H1 (cell line): Measurements from ENCODE around the gene TMEM163. TPM values are rescaled to one million over a fixed set of nuclear protein-coding genes. Genes with fewer than 3 reads are reported as not detected.

Experiments
- CTCF ChIA-PET: fragments of 300-600 bp; sonication (Branson Sonifier 250); formaldehyde crosslinking; loops from one replicate; lab custom pipeline; 2021; ENCODE audit not compliant: partially characterized antibody; lab: Charles Lee
- POLR2A ChIA-PET: fragments of 300-600 bp; sonication (Branson Sonifier 250); formaldehyde crosslinking; loops from one replicate; lab custom pipeline; 2021; ENCODE audit warnings: inconsistent platforms; ENCODE audit not compliant: partially characterized antibody; lab: Charles Lee
- DNase-seq, 2 experiments: peaks; one replicate each; pipeline versions ENCODE4 v3.0.0 to v3.0.0-alpha.2; 2010 to 2022; ENCODE audit warnings: low spot score in 2 of 2, low read depth in 1 of 2, mixed read lengths in 1 of 2
- FAIRE-seq: peaks from 2 replicates; lab custom pipeline; 2011; peaks lifted over from hg19 to GRCh38; lab: Jason Lieb, UNC
- H2AFZ ChIP-seq: 2 replicates; pipeline ENCODE4 v1.8.1; 2012; ENCODE audit warnings: low read length, inconsistent platforms
- H2AK5ac ChIP-seq: 2 replicates; pipeline ENCODE4 v1.6.1; 2013; ENCODE audit warnings: low read depth, low read length
- H2BK120ac ChIP-seq: replicated peaks from 2 replicates; pipeline ENCODE3; 2013; ENCODE audit warnings: low read depth, low read length, inconsistent platforms
- H2BK12ac ChIP-seq: 2 replicates; pipeline ENCODE4 v1.6.1; 2013; ENCODE audit warnings: low read depth, low read length
- H2BK15ac ChIP-seq: 2 replicates; pipeline ENCODE4 v1.6.1; 2013; ENCODE audit warnings: low read length
- H2BK20ac ChIP-seq: 2 replicates; pipeline ENCODE4 v1.6.1; 2013; ENCODE audit warnings: low read length
- H2BK5ac ChIP-seq: 2 replicates; pipeline ENCODE4 v1.6.1; 2013; ENCODE audit warnings: low read depth, low read length
- H3K14ac ChIP-seq: 2 replicates; pipeline ENCODE4 v1.6.1; 2013; ENCODE audit warnings: inconsistent platforms; ENCODE audit not compliant: insufficient read length
- H3K18ac ChIP-seq: 2 replicates; pipeline ENCODE4 v1.6.1; 2013; ENCODE audit warnings: low read length; ENCODE audit errors: extremely low read depth
- H3K23ac ChIP-seq: 2 replicates; pipeline ENCODE4 v1.6.1; 2013; ENCODE audit warnings: inconsistent platforms; ENCODE audit not compliant: insufficient read length
- H3K23me2 ChIP-seq: 2 replicates; pipeline ENCODE4 v1.6.1; 2013; ENCODE audit warnings: low read depth, low read length
- H3K27ac ChIP-seq: 2 replicates; pipeline ENCODE4 v1.6.1; 2011; ENCODE audit warnings: low read depth, low read length, inconsistent platforms
- H3K27me3 ChIP-seq, 4 experiments: replicated peaks in 1 of 4; 1 replicate in 1 of 4; 2 replicates in 3 of 4; pipeline versions ENCODE4 v1.6.1 to v1.8.1; 2011 to 2013; ENCODE audit warnings: low read length in 3 of 4, mild to moderate bottlenecking in 3 of 4, inconsistent platforms in 2 of 4, mixed read lengths in 2 of 4, moderate library complexity in 1 of 4; ENCODE audit not compliant: control insufficient read depth in 3 of 4, insufficient read depth in 3 of 4; ENCODE audit errors: extremely low read depth in 1 of 4
- H3K36me3 ChIP-seq, 4 experiments: 2 replicates each; pipeline versions ENCODE4 v1.6.1 to v1.8.1; 2011 to 2013; ENCODE audit warnings: mild to moderate bottlenecking in 4 of 4, low read length in 3 of 4, moderate library complexity in 2 of 4, control low read depth in 1 of 4, inconsistent platforms in 1 of 4; ENCODE audit not compliant: insufficient read depth in 4 of 4, control insufficient read depth in 2 of 4
- H3K4ac ChIP-seq: replicated peaks from 2 replicates; pipeline ENCODE3; 2013; ENCODE audit warnings: low read length, low read depth, mixed read lengths, inconsistent platforms; ENCODE audit not compliant: insufficient read length
- H3K4me1 ChIP-seq, 4 experiments: replicated peaks in 1 of 4; 1 replicate in 1 of 4; 2 replicates in 3 of 4; pipeline versions ENCODE4 v1.6.1 to v1.8.1; 2011 to 2013; ENCODE audit warnings: low read length in 3 of 4, inconsistent platforms in 2 of 4, mixed read lengths in 1 of 4; ENCODE audit not compliant: insufficient read depth in 4 of 4, control insufficient read depth in 3 of 4
- H3K4me2 ChIP-seq, 2 experiments: 2 replicates each; pipeline versions ENCODE4 v1.6.1 to v1.8.1; 2011 to 2013; ENCODE audit warnings: low read depth in 2 of 2, low read length in 2 of 2, control low read depth in 1 of 2, inconsistent platforms in 1 of 2, mild to moderate bottlenecking in 1 of 2; ENCODE audit not compliant: insufficient read depth in 1 of 2
- H3K4me3 ChIP-seq, 4 experiments: fragments of 200-600, 300-600 bp in 1 of 4; sonication (generic), shearing (Covaris generic), sonication (Bioruptor Twin) in 1 of 4; 2 replicates each; pipeline versions ENCODE4 v1.5.1 to v1.8.1; 2011 to 2016; ENCODE audit warnings: low read length in 4 of 4, low read depth in 3 of 4, control low read depth in 2 of 4, inconsistent platforms in 2 of 4, mild to moderate bottlenecking in 2 of 4, mixed read lengths in 1 of 4, moderate library complexity in 1 of 4; ENCODE audit not compliant: insufficient read depth in 2 of 4; ENCODE audit errors: extremely low read depth in 1 of 4
- H3K56ac ChIP-seq: replicated peaks from 2 replicates; pipeline ENCODE3; 2013; ENCODE audit warnings: low read depth, mild to moderate bottlenecking, mixed read lengths, low read length, inconsistent platforms; ENCODE audit not compliant: insufficient read length
- H3K79me1 ChIP-seq: 2 replicates; pipeline ENCODE4 v1.6.1; 2013; ENCODE audit warnings: low read depth, low read length, control low read depth
- H3K79me2 ChIP-seq, 2 experiments: 2 replicates each; pipeline versions ENCODE4 v1.6.1 to v1.8.1; 2012 to 2013; ENCODE audit warnings: low read length in 2 of 2, mild to moderate bottlenecking in 2 of 2, inconsistent platforms in 1 of 2; ENCODE audit not compliant: insufficient read depth in 2 of 2, control insufficient read depth in 1 of 2
- H3K9ac ChIP-seq, 4 experiments: replicated peaks in 1 of 4; 1 replicate in 1 of 4; 2 replicates in 3 of 4; pipeline versions ENCODE4 v1.6.1 to v1.8.1; 2011 to 2013; ENCODE audit warnings: low read depth in 3 of 4, low read length in 3 of 4, control low read depth in 2 of 4, mild to moderate bottlenecking in 2 of 4, moderate library complexity in 2 of 4, inconsistent platforms in 1 of 4; ENCODE audit errors: extremely low read depth in 1 of 4
- H3K9me3 ChIP-seq, 2 experiments: 2 replicates each; pipeline versions ENCODE4 v1.6.1 to v1.8.1; 2012 to 2013; ENCODE audit warnings: mild to moderate bottlenecking in 2 of 2, moderate library complexity in 2 of 2, control low read depth in 1 of 2, inconsistent platforms in 1 of 2, low read depth in 1 of 2, low read length in 1 of 2, mixed read lengths in 1 of 2; ENCODE audit not compliant: insufficient read depth in 2 of 2
- H4K20me1 ChIP-seq, 2 experiments: replicated peaks in 1 of 2; 2 replicates each; pipeline versions ENCODE3 to v1.8.1; 2011 to 2013; ENCODE audit warnings: inconsistent platforms in 2 of 2, low read length in 2 of 2, mild to moderate bottlenecking in 1 of 2; ENCODE audit not compliant: insufficient read depth in 2 of 2, control insufficient read depth in 1 of 2
- H4K5ac ChIP-seq: 2 replicates; pipeline ENCODE4 v1.6.1; 2013; ENCODE audit warnings: low read length, low read depth, mixed read lengths, inconsistent platforms; ENCODE audit not compliant: insufficient read length
- H4K8ac ChIP-seq: 2 replicates; pipeline ENCODE4 v1.8.0; 2013; ENCODE audit warnings: mild to moderate bottlenecking, moderate library complexity, low read length, inconsistent platforms; ENCODE audit not compliant: insufficient read depth; ENCODE audit errors: extremely low read depth
- H4K91ac ChIP-seq: replicated peaks from 2 replicates; pipeline ENCODE3; 2013; ENCODE audit warnings: low read length, mixed read lengths, inconsistent platforms; ENCODE audit not compliant: insufficient read length
- CBX5 ChIP-seq: fragments of 300-800, 300-1000 bp; sonication (generic); IDR thresholded peaks from 2 replicates; pipeline ENCODE4 v1.7.1; 2016; ENCODE audit warnings: antibody characterized with exemption, low read length, low read depth
- CHD2 ChIP-seq: IDR thresholded peaks from 2 replicates; pipeline ENCODE4 v1.6.1; 2012; ENCODE audit warnings: low read length, improper control_type of control experiment
- E2F6 ChIP-seq: IDR thresholded peaks from 2 replicates; pipeline ENCODE4 v1.6.1; 2012; ENCODE audit warnings: inconsistent platforms
- FOSL1 ChIP-seq: IDR thresholded peaks from 2 replicates; pipeline ENCODE4 v1.6.1; 2011; ENCODE audit warnings: mild to moderate bottlenecking, low read depth, low read length, moderate library complexity; ENCODE audit not compliant: insufficient read depth
- HDAC6 ChIP-seq: IDR thresholded peaks from one replicate; pipeline ENCODE4 v1.7.1; 2012; ENCODE audit warnings: low read depth, mild to moderate bottlenecking, inconsistent platforms, low read length, moderate library complexity
- KDM1A ChIP-seq: fragments of 200-600, 300-600 bp; sonication (generic); IDR thresholded peaks from 2 replicates; pipeline ENCODE4 v1.7.1; 2016; ENCODE audit warnings: mild to moderate bottlenecking, low read length, borderline replicate concordance
- KDM4A ChIP-seq: IDR thresholded peaks from one replicate; pipeline ENCODE4 v1.7.1; 2012; ENCODE audit warnings: low read depth, mild to moderate bottlenecking, moderate library complexity, low read length, inconsistent platforms; ENCODE audit not compliant: severe bottlenecking
- NANOG ChIP-seq: IDR thresholded peaks from 2 replicates; pipeline ENCODE4 v1.6.1; 2011; ENCODE audit warnings: low read length, low read depth, mild to moderate bottlenecking, inconsistent platforms; ENCODE audit not compliant: insufficient read depth, poor library complexity, severe bottlenecking
- RBBP5 ChIP-seq: IDR thresholded peaks from 2 replicates; pipeline ENCODE4 v1.7.1; 2012; ENCODE audit warnings: low read depth, mild to moderate bottlenecking, inconsistent platforms, low read length, moderate library complexity, borderline replicate concordance
- SIX5 ChIP-seq: IDR thresholded peaks from 2 replicates; pipeline ENCODE4 v1.6.1; 2011; ENCODE audit warnings: mild to moderate bottlenecking, low read depth, low read length
- SP2 ChIP-seq: IDR thresholded peaks from 2 replicates; pipeline ENCODE4 v1.6.1; 2012; ENCODE audit warnings: mild to moderate bottlenecking, low read length, inconsistent platforms
- TAF7 ChIP-seq: optimal IDR thresholded peaks from 2 replicates; pipeline ENCODE3; 2011; ENCODE audit warnings: low read depth, mild to moderate bottlenecking, inconsistent platforms, low read length, moderate library complexity, borderline replicate concordance
- TCF12 ChIP-seq: IDR thresholded peaks from 2 replicates; pipeline ENCODE4 v1.6.1; 2011; ENCODE audit warnings: low read depth, mild to moderate bottlenecking, low read length
- ZNF274 ChIP-seq: IDR thresholded peaks from 2 replicates; pipeline ENCODE4 v1.7.0; 2012; ENCODE audit warnings: low read length, borderline replicate concordance; ENCODE audit errors: extremely low read depth
- WGBS, 2 experiments: shearing (Covaris generic) in 1 of 2; methylation state at CpG; one replicate each; pipeline versions ENCODE4 v1.1.6 to v1.1.7; 2013 to 2015; ENCODE audit warnings: low lambda C conversion rate in 2 of 2, mixed read lengths in 2 of 2, inconsistent platforms in 1 of 2, low coverage in 1 of 2, missing lambda C conversion rate in 1 of 2; ENCODE audit not compliant: insufficient replicate concordance in 2 of 2, insufficient coverage in 1 of 2, insufficient read length in 1 of 2; ENCODE audit errors: extremely low coverage in 1 of 2, missing lambda C conversion rate in 1 of 2; 5-methylcytosine and 5-hydroxymethylcytosine counted together
- polyA plus RNA-seq, 7 experiments: library from polyadenylated mRNA; depleted of rRNA in 3 of 7; stranded (reverse) in 5 of 7; unstranded in 2 of 7; fragments of >200 nt in 5 of 7; fragments of 200-250 nt in 2 of 7; gene quantifications; 1 replicate in 5 of 7; 2 replicates in 1 of 7; 4 replicates in 1 of 7; pipeline versions ENCODE4 v1.2.1 to v1.2.3, GENCODE V29; 2011 to 2013; ENCODE audit warnings: missing spikeins in 2 of 7, mixed read lengths in 2 of 7
- total RNA-seq: library from RNA; stranded (reverse); fragmentation: NEBNext Ultra II Directional; extraction: Animal tissue kit (Norgen Biotek cat#: 25700); gene quantifications from 2 replicates; pipeline ENCODE4 v1.2.1, GENCODE V29; 2021

TMEM163 gene
- total and polyA plus RNA-seq, 2 of the 8 experiments (the other 6 are each of a cell fraction or from before 2014, with no cell fraction given), result 2.8 to 3.2 TPM

GRCh38 chr2:134737671-134738070 is 18.9 kb upstream of the TMEM163 start:
- Histone ChIP-seq H3K23me2 (no peaks in the 10 kb centered on the region; the same call in 1 of the 2 replicates), H3K4ac (no peak overlapping the region), H3K4me2 (no peak overlapping the region), H3K79me1 (no peaks in the 10 kb centered on the region), H3K56ac (no peak overlapping the region), H2BK5ac (no peak overlapping the region), H3K18ac (no peak overlapping the region), H2BK20ac (no peak overlapping the region), H4K5ac (no peak overlapping the region), H2BK12ac (no peak overlapping the region), H3K9me3 (no peaks in the 10 kb centered on the region), H3K23ac (no peak overlapping the region), H3K27ac (no peak overlapping the region), H4K20me1 (no peaks in the 10 kb centered on the region), H3K79me2 (no peaks in the 10 kb centered on the region), H3K4me3 (no peak overlapping the region), H3K9ac (no peak overlapping the region), H3K36me3 (no peaks in the 10 kb centered on the region; a peak in 1 of 8 replicates), H4K8ac (no peak overlapping the region), H3K14ac (no peak overlapping the region), H4K91ac (no peak overlapping the region), H3K4me1 (no peaks in the 10 kb centered on the region), H2AFZ (0 out of 2 replicates have a peak overlapping the region, but pooled peaks have one; percentile 45), H2BK120ac (no peak overlapping the region), H2BK15ac (no peak overlapping the region), H2AK5ac (no peak overlapping the region), H3K27me3 (no peaks in the 10 kb centered on the region)
- DNase-seq, result no peak
- 84% methylated on average over 5 of the region's 5 CpGs; no CpG with 5 or more reads in 1 of the 2 experiments for WGBS, 2 experiments
- ChIA-PET CTCF (interaction anchor here (1.3 to 1.8 kb wide), 2 partner anchors 16 to 21 kb away, joined by 3 to 4 read pairs; no protein-coding TSS in a partner anchor), POLR2A (no interaction called here)
- FAIRE-seq, result no peak
- TF ChIP-seq RBBP5 (no peak), E2F6 (no peak), ZNF274 (no peak), SP2 (no peak), NANOG (no peak), SIX5 (no peak), CHD2 (no peak), KDM1A (no peak), KDM4A (no peak), HDAC6 (no peak), CBX5 (no peak), TAF7 (no peak), FOSL1 (no peak), TCF12 (no peak)
